ENCODE data around the gene ARHGEF4.

GRCh38 chr2:130916438-130916705 lies 79.7 kb downstream of the ARHGEF4 start:
- TF ChIP-seq CTCF (IDR thresholded peaks at IDR 0.05) (no peak), POLR2AphosphoS5 (IDR thresholded peaks at IDR 0.05; ENCODE audit: low read depth, low read length) (no peak), REST (IDR thresholded peaks at IDR 0.05; ENCODE audit: insufficient read depth in 1 of 2, low read depth in 2 of 2, low read length in 1 of 2) (no peak), SIN3A (IDR thresholded peaks at IDR 0.05; ENCODE audit: borderline replicate concordance, insufficient read depth, low read depth, low read length) (no peak), TCF7L2 (IDR thresholded peaks at IDR 0.05; ENCODE audit: low read depth, low read length) (no peak)
